ENCODE results near the gene CCDC142. TPM values are rescaled to one million over a fixed set of nuclear protein-coding genes. Genes with fewer than 3 reads are reported as not detected.
"Not testable (repeated sequence)": the region's sequence is repeated elsewhere in the genome, so short reads cannot be mapped to it uniquely, and the experiment has no call there.

CCDC142 gene
- total and polyA plus RNA-seq, 2 donors (not counting 1 experiment from before 2014, with no cell fraction given), result 13.0 to 61.6 TPM

- H3K27me3 ChIP-seq (replicated peaks in 1 of 4; ENCODE audit: control extremely low read depth in 1 of 4, control insufficient read depth in 3 of 4, insufficient read depth in 4 of 4, low read length in 3 of 4), result no peaks in the 10 kb centered on the region
- H3K9ac ChIP-seq (ENCODE audit: low read length), result no peak overlapping the region
- Mint-ChIP-seq H3K27ac (no peak overlapping the region), H3K4me1 (peaks cover 26% of the 10 kb centered on the region), H3K27me3 (no peaks in the 10 kb centered on the region), H3K4me3 (no peak overlapping the region), H3K9me3 (ENCODE audit: insufficient read depth) (no peaks in the 10 kb centered on the region)
- H4K20me1 ChIP-seq (ENCODE audit: control insufficient read depth, insufficient read depth, low read length, poor library complexity, severe bottlenecking), result peaks cover 55% of the 10 kb centered on the region
- no peak overlapping the region for H2AFZ ChIP-seq (ENCODE audit: insufficient read depth, low read depth, low read length, poor library complexity, severe bottlenecking)
- ChIA-PET POLR2A (no interaction called here), CTCF (interaction anchor here (0.7 to 7.1 kb wide), 3 partner anchors 14 to 114 kb away, joined by 3 to 149 read pairs (median 3); no protein-coding TSS in a partner anchor)
- H3K4me2 ChIP-seq (replicated peaks; ENCODE audit: low read depth, low read length, poor library complexity, severe bottlenecking), result no peak overlapping the region
- DNase-seq (no peak), ATAC-seq (ENCODE audit: low read depth) (no peak)
- no peak overlapping the region for H3K4me3 ChIP-seq (ENCODE audit: control extremely low read depth in 1 of 5, extremely low read depth in 1 of 5, insufficient read depth in 1 of 5, low read depth in 2 of 5, low read length in 4 of 5)
- no peak overlapping the region for H3K27ac ChIP-seq (ENCODE audit: low read length in 2 of 2)
- peaks cover 0 to 45% of the 10 kb centered on the region in 2 experiments for H3K36me3 ChIP-seq (replicated peaks in 1 of 2; ENCODE audit: control extremely low read depth in 1 of 2, control insufficient read depth in 1 of 2, extremely low read depth in 1 of 2, insufficient read depth in 2 of 2, low read length in 1 of 2)
- intact Hi-C loops (cut with micrococcal nuclease), result no loop called here
- no peak for TF ChIP-seq EZH2 (IDR thresholded peaks at IDR 0.05; ENCODE audit: borderline replicate concordance, insufficient read depth, low read depth, low read length, poor library complexity, severe bottlenecking)
- no peak for TF ChIP-seq CTCF (IDR thresholded peaks at IDR 0.05)
- WGBS (ENCODE audit: insufficient coverage), result 100% methylated on average over 2 of the region's 2 CpGs
- H3K4me1 ChIP-seq (ENCODE audit: control insufficient read depth in 2 of 2, insufficient read depth in 2 of 2, low read length in 2 of 2), result peaks cover 17 to 23% of the 10 kb centered on the region in 2 donors
- no peaks in the 10 kb centered on the region for H3K9me3 ChIP-seq (ENCODE audit: control extremely low read depth in 1 of 3, control insufficient read depth in 2 of 3, insufficient read depth in 1 of 3, low read length in 2 of 3)
- peaks cover 54% of the 10 kb centered on the region for H3K79me2 ChIP-seq (ENCODE audit: control insufficient read depth, insufficient read depth, low read length)
These were observed 3.3 kb upstream of the CCDC142 start for GRCh38 chr2:74486141-74486540.

- ChIA-PET CTCF (interaction anchor here (0.7 to 7.1 kb wide), 22 partner anchors 10 to 1083 kb away, joined by 3 to 149 read pairs (median 4); partner anchors contain the start of genes AUP1, DQX1, HTRA2 and INO80B), POLR2A (interaction anchor here (1.2 to 3.8 kb wide), 6 partner anchors 11 to 104 kb away, joined by 4 to 56 read pairs (median 16); partner anchors contain the start of genes AUP1, HTRA2, INO80B and MRPL53)
- Histone ChIP-seq H3K79me2 (ENCODE audit: control insufficient read depth, insufficient read depth, low read length) (peaks cover 71% of the 10 kb centered on the region), H3K27ac (ENCODE audit: low read length in 2 of 2) (peak overlapping the region in 1 of 2 donors; percentile 84), H3K36me3 (replicated peaks in 1 of 2; ENCODE audit: control extremely low read depth in 1 of 2, control insufficient read depth in 1 of 2, extremely low read depth in 1 of 2, insufficient read depth in 2 of 2, low read length in 1 of 2) (peaks cover 0 to 35% of the 10 kb centered on the region in 2 experiments), H3K4me2 (replicated peaks; ENCODE audit: low read depth, low read length, poor library complexity, severe bottlenecking) (peak overlapping the region; percentile 90), H3K9ac (ENCODE audit: low read length) (peak overlapping the region; percentile 91), H2AFZ (ENCODE audit: insufficient read depth, low read depth, low read length, poor library complexity, severe bottlenecking) (peak overlapping the region; percentile 100), H3K4me3 (ENCODE audit: control extremely low read depth in 1 of 5, extremely low read depth in 1 of 5, insufficient read depth in 1 of 5, low read depth in 2 of 5, low read length in 4 of 5) (peak overlapping the region; percentile 74 to 96 (median 88)), H4K20me1 (ENCODE audit: control insufficient read depth, insufficient read depth, low read length, poor library complexity, severe bottlenecking) (peaks cover 52% of the 10 kb centered on the region), H3K4me1 (ENCODE audit: control insufficient read depth in 2 of 2, insufficient read depth in 2 of 2, low read length in 2 of 2) (peaks cover 21 to 29% of the 10 kb centered on the region in 2 donors)
- ATAC-seq (ENCODE audit: low read depth); H3K27me3 ChIP-seq (replicated peaks in 1 of 4; ENCODE audit: control extremely low read depth in 1 of 4, control insufficient read depth in 3 of 4, insufficient read depth in 4 of 4, low read length in 3 of 4); H3K27me3 Mint-ChIP-seq; H3K9me3 Mint-ChIP-seq (ENCODE audit: insufficient read depth); DNase-seq; H3K9me3 ChIP-seq (ENCODE audit: control extremely low read depth in 1 of 3, control insufficient read depth in 2 of 3, insufficient read depth in 1 of 3, low read length in 2 of 3): not testable (repeated sequence)
- Mint-ChIP-seq H3K4me1 (peaks cover 34% of the 10 kb centered on the region), H3K4me3 (peak overlapping the region; percentile 100), H3K27ac (peak overlapping the region; percentile 99)
- WGBS (ENCODE audit: insufficient coverage), result 93% methylated on average over 14 of the region's 19 CpGs
- intact Hi-C loops (cut with micrococcal nuclease), result loop anchor here (1.0 to 2.0 kb wide), 7 partner anchors 11 to 71 kb away; partner anchors contain the start of genes AUP1, C2orf81, DOK1 and HTRA2
These were observed 922 bp upstream of the CCDC142 start for GRCh38 chr2:74483675-74484164.
